ENCODE measurements around the gene PARD3. TPM values are rescaled to one million over a fixed set of nuclear protein-coding genes. Genes with fewer than 3 reads are reported as not detected.

The PARD3 gene
- total RNA-seq, 4 donors from 2014 or later, result 98.9 to 122 (median 105) TPM

GRCh38 chr10:34781711-34782110, 33.4 kb downstream of the PARD3 start:
- H3K27ac ChIP-seq (replicated peaks in 1 of 4), result peak overlapping the region; percentile 67 to 75 (median 70)
- H3K4me1 ChIP-seq, result peaks cover 42 to 97% (median 96%) of the 10 kb centered on the region in 4 donors
- no peak for DNase-seq (ENCODE audit: extremely low spot score)
- TF ChIP-seq POLR2A (IDR thresholded peaks at IDR 0.05; ENCODE audit: low read depth) (no peak), POLR2AphosphoS5 (IDR thresholded peaks at IDR 0.05) (peak; percentile 17 to 49)
- no peaks in the 10 kb centered on the region for H3K27me3 ChIP-seq
- H3K4me3 ChIP-seq, result peak overlapping the region in 1 of 4 donors; percentile 4
- intact Hi-C loops (cut with DNase I), result no loop called here
- WGBS, result 33% methylated on average over 3 of the region's 3 CpGs
- H3K9me3 ChIP-seq, result no peaks in the 10 kb centered on the region
- H3K36me3 ChIP-seq, result no peaks in the 10 kb centered on the region

DNA sequence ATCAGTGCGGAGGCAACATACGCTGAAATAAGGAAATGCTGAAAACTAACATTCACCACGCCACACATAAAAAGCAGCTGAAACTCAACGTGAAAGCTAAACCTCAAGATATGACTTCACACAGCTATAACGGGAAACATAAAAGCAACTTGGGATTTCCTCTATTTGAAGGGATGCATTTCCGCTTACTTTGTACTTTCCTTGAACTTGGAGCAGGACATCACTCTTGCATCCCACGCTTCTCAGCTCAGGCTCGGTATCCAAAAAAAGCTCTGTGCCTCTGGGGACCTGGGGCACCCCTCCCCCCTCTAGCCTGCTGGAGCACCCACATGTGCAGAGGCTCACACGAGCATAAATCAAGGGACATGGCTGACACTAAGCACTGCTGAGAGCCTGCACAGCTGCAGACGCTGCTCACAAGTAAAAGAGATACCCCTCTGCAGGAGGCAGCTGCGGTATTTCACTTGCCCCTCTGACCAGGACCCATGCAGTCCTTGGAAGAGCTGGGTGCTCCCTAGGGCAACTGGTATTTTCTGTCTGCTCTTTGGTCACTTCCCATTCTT, 34.2 kb downstream of the PARD3 start:
- intact Hi-C loops (cut with DNase I), result no loop called here

DNA sequence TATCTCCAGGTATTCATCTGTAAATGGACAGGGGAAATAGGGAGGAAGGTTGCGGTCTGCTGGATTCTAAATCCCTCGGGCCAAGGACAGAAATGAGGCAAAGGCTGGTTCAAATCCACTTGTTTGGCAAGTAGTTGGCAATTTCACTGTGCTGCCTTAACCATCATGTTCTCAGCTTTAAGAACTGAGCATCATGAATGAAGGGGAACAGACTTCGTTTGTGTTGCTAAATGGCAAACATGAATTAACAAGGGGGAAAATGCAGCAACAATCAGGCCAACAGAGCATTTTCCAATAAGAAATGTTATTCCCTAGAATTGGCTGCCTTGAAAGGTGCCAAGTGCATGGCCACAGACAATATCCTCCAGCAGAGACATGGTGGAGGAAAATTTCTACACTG, 36.9 kb downstream of the PARD3 start:
- H3K9me3 ChIP-seq, result no peaks in the 10 kb centered on the region
- WGBS, result 61% methylated on average over 3 of the region's 3 CpGs
- H3K4me3 ChIP-seq, result no peak overlapping the region
- peaks cover 48 to 100% (median 98%) of the 10 kb centered on the region in 4 donors for H3K4me1 ChIP-seq
- no peaks in the 10 kb centered on the region for H3K27me3 ChIP-seq
- peak overlapping the region in 3 of 4 donors; percentile 53 to 75 (median 74) for H3K27ac ChIP-seq (replicated peaks in 1 of 4)
- DNase-seq (ENCODE audit: extremely low spot score), result no peak
- intact Hi-C loops (cut with DNase I), result no loop called here
- H3K36me3 ChIP-seq, result no peaks in the 10 kb centered on the region
- no peak for TF ChIP-seq POLR2A (IDR thresholded peaks at IDR 0.05; ENCODE audit: low read depth)
- TF ChIP-seq POLR2AphosphoS5 (IDR thresholded peaks at IDR 0.05), result no peak
- TF ChIP-seq, protein P1, sequence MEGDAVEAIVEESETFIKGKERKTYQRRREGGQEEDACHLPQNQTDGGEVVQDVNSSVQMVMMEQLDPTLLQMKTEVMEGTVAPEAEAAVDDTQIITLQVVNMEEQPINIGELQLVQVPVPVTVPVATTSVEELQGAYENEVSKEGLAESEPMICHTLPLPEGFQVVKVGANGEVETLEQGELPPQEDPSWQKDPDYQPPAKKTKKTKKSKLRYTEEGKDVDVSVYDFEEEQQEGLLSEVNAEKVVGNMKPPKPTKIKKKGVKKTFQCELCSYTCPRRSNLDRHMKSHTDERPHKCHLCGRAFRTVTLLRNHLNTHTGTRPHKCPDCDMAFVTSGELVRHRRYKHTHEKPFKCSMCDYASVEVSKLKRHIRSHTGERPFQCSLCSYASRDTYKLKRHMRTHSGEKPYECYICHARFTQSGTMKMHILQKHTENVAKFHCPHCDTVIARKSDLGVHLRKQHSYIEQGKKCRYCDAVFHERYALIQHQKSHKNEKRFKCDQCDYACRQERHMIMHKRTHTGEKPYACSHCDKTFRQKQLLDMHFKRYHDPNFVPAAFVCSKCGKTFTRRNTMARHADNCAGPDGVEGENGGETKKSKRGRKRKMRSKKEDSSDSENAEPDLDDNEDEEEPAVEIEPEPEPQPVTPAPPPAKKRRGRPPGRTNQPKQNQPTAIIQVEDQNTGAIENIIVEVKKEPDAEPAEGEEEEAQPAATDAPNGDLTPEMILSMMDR (IDR thresholded peaks at IDR 0.05), result no peak
- no peak for TF ChIP-seq EP300 (IDR thresholded peaks at IDR 0.05)

More for the DNA sequence above, 34.2 kb downstream of the PARD3 start:
- peak overlapping the region; percentile 4 to 20 (median 14) for H3K4me3 ChIP-seq
- DNase-seq (ENCODE audit: extremely low spot score), result no peak
- peaks cover 43 to 97% (median 96%) of the 10 kb centered on the region in 4 donors for H3K4me1 ChIP-seq
- 21% methylated on average over 10 of the region's 11 CpGs for WGBS
- H3K27me3 ChIP-seq, result no peaks in the 10 kb centered on the region
- H3K27ac ChIP-seq (replicated peaks in 1 of 4), result peak overlapping the region; percentile 67 to 75 (median 70)
- H3K36me3 ChIP-seq, result no peaks in the 10 kb centered on the region
- H3K9me3 ChIP-seq, result no peaks in the 10 kb centered on the region
- TF ChIP-seq POLR2A (IDR thresholded peaks at IDR 0.05; ENCODE audit: low read depth), result no peak
- TF ChIP-seq POLR2AphosphoS5 (IDR thresholded peaks at IDR 0.05), result peak in 1 of 2 donors; percentile 57

DNA sequence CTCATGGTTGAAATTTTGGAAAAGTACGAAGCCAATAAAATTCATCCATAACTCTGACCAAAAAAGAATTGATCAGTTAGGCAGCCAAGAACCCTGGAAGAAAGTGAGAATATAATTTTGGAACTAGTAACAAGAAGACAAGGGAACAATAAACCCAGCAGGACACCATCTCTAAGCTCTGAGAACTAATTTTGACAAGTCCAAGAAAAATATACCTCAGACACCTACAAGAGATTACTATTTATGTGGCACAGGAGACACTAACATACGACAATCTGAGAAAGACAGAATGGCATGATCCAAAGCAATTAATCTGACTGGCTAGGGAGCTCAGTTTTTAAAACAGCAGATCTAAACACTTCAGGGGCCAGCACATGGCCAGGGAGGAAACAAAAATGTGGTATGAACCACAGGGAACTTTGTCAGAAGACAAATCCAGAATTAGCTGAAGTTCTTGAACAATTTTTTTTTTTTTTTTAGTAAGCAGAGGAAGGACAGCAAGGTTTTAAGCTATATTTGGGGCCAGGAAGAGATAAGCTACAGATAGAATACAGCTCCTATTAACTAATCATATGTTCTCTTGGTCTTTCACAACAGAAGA, 38.9 kb downstream of the PARD3 start:
- TF ChIP-seq POLR2A (IDR thresholded peaks at IDR 0.05; ENCODE audit: low read depth) (no peak), POLR2AphosphoS5 (IDR thresholded peaks at IDR 0.05) (no peak), EP300 (IDR thresholded peaks at IDR 0.05) (no peak)
- TF ChIP-seq, protein P1 (IDR thresholded peaks at IDR 0.05), result no peak
- Histone ChIP-seq H3K36me3 (no peaks in the 10 kb centered on the region), H3K9me3 (no peaks in the 10 kb centered on the region), H3K27ac (replicated peaks in 1 of 4) (peak overlapping the region in 3 of 4 donors; percentile 38 to 53 (median 42)), H3K4me3 (no peak overlapping the region), H3K4me1 (peaks cover 29 to 98% (median 95%) of the 10 kb centered on the region in 4 donors), H3K27me3 (no peaks in the 10 kb centered on the region)
- intact Hi-C loops (cut with DNase I), result no loop called here
- whole genome bisulfite sequencing, result 68% methylated on average over 2 of the region's 2 CpGs
- DNase-seq (ENCODE audit: extremely low spot score), result no peak

GRCh38 chr10:34775044-34775637, 40.0 kb downstream of the PARD3 start:
- no peaks in the 10 kb centered on the region for H3K36me3 ChIP-seq
- DNase-seq (ENCODE audit: extremely low spot score), result no peak
- intact Hi-C loops (cut with DNase I), result no loop called here
- no peaks in the 10 kb centered on the region for H3K27me3 ChIP-seq
- H3K27ac ChIP-seq (replicated peaks in 1 of 4), result no peak overlapping the region
- 85% methylated on average over 3 of the region's 3 CpGs for WGBS
- H3K9me3 ChIP-seq, result no peaks in the 10 kb centered on the region
- H3K4me3 ChIP-seq, result no peak overlapping the region
- TF ChIP-seq, protein P1 (IDR thresholded peaks at IDR 0.05), result no peak
- no peak for TF ChIP-seq EP300 (IDR thresholded peaks at IDR 0.05)
- no peak for TF ChIP-seq POLR2A (IDR thresholded peaks at IDR 0.05; ENCODE audit: low read depth)
- no peak for TF ChIP-seq POLR2AphosphoS5 (IDR thresholded peaks at IDR 0.05)
- peaks cover 19 to 98% (median 91%) of the 10 kb centered on the region in 4 donors for H3K4me1 ChIP-seq
